Measurements from ENCODE around the gene CLEC2D.
"Not testable (repeated sequence)": the region's sequence is repeated elsewhere in the genome, so short reads cannot be mapped to it uniquely, and the experiment has no call there.

Gene CLEC2D

GRCh38 chr12:9701380-9702154, 32.1 kb downstream of the CLEC2D start:
- peak in 1 of 2 donors; percentile 20 for DNase-seq

- peak; percentile 50 to 71 for DNase-seq
Measured at GRCh38 chr12:9702255-9702654, 32.7 kb downstream of the CLEC2D start.

DNA sequence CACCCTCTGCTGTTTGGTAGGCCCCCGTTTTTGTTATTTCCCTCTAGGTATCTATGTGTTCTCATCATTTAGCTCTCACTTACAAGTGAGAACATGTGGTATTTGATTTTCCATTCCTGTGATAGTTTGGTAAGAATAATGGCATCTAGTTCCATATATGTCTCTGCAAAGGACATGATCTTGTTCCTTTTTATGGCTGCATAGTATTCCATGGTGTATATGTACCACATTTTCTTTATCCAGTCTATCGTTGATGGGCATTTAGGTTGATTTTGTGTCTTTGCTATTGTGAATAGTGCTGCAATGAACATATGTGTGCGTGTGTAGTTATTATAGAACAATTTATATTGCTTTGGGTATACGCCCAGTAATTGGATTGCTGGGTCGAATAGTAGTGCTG, 35.0 kb downstream of the CLEC2D start:
- not testable (repeated sequence) for DNase-seq

DNA sequence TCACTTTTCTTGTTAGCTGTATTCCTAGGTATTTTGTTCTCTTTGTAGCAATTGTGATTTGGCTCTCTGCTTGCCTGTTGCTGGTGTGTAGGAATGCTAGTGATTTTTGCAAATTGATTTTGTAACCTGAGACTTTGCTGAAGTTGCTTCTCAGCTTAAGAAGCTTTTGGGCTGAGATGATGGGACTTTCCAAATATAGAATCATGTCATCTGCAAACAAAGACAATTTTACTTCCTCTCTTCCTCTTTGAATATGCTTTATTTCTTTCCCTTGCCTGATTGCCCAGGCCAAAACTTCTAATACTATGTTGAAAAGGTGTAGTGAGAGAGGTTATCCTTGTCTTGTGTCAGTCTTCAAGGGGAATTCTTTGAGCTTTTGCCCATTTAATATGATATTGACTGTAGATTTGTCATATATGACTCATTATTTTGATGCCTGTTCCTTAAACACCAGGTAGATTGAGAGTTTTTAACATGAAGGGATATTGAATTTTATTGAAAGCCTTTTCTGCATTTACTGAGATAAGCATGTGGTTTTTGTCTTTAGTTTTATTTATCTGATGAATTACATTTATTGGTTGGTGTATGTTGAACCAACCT, 36.7 kb downstream of the CLEC2D start:
- DNase-seq = no peak

GRCh38 chr12:9707356-9707755, 37.8 kb downstream of the CLEC2D start:
- DNase-seq = no peak

GRCh38 chr12:9707864-9708808, 38.6 kb downstream of the CLEC2D start:
- DNase-seq = peak; percentile 74 to 81

DNA sequence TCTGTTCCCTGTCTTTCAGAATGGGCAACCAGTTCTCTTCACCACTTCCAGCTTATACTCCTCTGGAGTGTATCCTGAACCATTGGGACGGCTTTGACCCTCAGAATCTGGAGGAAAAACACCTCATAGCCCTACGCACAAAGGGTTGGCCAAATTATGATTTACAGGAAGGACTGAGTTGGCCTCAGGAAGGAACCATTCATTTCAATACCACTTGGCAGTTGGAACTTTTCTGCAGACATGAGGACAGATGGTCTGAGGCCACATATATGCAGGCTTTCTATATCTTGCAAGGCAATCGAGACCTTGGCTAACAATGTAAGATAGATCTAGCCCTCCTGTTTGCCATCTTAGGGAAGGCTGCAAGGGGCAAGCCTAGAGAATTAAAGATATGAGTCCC, 39.3 kb downstream of the CLEC2D start:
- DNase-seq = no peak

DNA sequence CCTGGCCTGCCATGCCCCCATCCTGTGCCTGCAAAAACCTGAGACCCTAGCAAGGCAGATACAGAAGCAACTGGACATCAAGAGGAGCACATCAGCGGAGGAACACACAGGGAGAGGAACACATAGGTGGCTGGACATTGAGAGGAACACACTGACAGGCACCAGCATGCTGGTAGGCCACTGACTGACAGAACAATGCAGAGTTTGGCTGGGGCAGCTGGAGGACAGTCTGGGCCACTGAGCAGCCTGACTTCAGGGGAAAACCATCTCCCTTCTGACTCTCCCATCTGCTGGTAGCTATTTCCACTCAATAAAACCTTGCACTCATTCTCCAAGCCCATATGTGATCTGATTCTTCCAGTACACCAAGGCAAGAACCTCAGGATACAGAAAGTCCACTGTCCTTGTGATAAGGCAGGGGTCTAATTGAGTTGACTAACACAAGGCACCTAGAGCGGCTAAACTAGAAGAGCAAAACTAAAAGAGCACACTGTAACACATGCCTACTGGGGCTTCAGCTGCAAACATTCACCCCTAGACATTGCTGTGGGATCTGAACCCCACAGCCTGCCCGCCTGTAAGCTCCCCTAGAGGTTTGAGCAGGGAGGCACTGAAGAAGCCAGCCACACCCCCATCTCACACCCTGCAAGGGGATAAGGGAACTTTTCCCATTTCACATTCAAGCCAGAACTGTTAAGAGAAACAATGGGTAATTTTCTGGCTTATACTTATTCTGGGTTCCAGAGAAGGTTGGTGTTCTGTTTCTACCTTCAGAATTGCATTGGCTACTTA, 41.3 kb downstream of the CLEC2D start:
- no peak for DNase-seq

GRCh38 chr12:9711664-9712063, 42.2 kb downstream of the CLEC2D start:
- no peak for DNase-seq

DNA sequence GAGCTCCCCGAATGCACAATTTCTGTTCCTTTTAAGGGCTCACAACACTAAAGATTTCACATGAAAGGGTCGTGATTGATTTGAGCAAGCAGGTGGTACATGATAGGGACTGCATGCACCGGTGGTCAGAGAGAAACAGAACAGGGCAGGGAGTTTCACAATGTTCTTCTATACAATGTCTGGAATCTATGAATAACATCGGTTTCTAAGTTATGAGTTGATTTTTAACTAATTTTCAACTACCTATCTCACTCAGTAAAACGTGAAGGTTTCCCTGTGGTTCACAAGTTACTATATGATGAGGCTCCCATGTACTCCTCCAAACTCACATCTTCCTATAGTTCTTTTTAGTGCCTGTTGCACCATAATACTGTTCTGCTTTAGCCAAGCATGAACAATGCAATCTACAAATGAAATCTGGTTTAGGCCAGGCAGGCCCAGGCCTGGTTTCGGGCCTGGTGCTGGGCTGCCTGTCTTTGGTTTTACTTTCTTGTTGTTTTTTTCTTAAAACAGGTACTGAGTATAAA, 43.6 kb downstream of the CLEC2D start:
- DNase-seq = not testable (repeated sequence)

DNA sequence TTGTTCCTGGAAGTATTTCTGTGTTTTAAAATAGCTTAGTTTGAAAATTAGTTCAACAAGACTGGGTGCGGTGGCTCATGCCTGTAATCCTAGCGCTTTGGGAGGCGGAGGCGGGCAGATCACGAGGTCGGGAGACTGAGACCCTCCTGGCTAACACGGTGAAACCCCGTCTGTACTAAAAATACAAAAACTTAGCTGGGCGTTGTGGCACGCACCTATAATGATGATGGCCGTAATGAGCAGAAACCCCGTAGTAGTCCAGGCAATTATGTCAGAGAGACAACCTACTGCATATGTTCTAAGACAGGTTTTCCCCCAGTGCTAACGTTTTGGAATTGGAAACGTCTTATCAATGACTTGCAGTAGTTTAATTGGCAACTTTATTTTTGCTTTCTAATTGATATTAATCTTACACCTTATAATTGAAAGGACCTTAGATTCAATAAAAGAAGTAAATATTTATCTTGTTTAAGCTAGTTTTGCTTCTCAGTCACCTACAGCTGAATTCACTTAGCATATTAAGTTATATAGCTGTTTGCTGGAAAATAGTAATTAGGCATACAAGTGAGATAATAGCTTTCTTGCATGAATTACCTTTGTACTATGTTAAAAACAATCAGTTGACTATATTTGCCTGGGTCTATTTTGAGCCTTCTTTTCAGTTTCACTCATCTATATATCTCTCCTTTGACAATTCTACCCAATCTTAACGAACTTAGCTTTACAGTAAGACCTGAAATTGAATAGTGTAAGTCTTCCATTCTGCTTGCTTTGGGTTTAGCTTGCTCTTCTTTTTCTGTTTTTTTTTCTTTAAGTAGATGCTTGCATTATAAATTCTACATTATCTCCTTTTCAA, 47.8 kb downstream of the CLEC2D start:
- DNase-seq = no peak

DNA sequence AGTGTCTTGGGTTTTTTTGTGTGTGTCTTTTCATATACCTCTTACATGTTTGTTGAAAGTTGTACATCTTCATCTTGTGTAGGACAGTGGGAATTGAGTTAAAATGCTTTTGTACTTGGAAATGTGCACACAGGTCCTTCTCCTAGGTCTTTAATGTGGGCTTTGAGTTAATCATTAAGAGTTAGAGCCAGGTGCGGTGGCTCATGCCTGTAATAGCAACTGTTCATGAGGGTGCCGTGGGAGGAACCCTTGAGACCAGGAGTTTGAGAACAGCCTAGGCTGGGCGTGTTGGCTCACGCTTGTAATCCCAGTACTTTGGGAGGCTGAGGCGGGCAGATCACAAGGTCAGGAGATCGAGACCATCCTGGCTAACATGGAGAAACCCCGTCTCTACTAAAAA, 49.5 kb downstream of the CLEC2D start:
- no peak for DNase-seq

DNA sequence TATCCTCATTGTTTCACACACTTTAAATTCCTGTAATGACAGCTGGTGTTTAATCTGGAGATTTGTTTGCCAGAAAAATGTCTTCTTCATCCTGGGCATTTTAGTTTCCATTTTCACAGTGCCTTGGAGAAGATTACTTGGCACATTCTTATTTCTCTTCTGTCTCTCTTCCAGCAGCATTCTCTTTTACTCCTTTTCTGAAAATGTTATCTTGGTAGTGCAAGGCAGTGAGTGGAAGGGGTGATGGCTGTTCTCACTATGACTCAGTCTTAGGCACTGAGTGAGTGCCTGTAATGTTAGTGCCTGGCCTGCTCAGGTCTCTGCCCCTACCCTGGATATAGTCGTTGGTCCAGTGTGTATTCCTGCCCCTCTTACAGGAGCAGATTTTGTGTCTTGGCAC, 50.3 kb downstream of the CLEC2D start:
- no peak for DNase-seq

DNA sequence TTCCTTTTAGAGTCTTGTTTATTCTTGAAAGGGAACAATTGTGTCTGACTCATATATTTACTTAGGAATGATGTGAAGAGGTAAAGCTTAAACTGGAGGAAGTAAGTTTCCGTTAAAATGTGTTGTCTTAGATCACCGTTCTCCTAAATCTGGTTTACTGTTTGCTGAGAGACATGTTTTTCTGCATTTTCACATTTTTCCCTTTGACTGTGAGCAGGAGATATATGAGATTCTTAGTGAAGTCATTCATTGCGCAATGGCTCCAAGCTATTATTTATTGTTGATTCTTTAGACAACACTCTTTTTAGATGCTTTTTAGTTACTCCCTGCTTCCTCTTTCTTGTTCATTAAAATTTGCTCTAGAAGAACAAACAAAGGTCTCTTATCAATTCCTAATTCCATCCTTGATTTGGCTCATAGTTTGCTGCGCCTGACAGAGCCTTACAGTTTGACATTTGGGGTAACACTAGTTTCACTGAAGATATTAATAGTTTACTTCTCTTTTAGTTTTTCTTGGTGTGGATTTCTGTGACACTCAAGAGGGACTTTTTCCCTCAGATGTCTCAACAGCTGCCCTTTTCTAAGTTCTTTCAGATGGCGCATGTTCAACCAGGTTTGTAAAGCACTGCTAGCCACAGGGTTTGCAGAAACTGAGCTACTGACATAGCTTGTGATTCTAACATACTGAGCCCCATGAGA, 52.0 kb downstream of the CLEC2D start:
- DNase-seq = peak in 1 of 2 donors; percentile 34

DNA sequence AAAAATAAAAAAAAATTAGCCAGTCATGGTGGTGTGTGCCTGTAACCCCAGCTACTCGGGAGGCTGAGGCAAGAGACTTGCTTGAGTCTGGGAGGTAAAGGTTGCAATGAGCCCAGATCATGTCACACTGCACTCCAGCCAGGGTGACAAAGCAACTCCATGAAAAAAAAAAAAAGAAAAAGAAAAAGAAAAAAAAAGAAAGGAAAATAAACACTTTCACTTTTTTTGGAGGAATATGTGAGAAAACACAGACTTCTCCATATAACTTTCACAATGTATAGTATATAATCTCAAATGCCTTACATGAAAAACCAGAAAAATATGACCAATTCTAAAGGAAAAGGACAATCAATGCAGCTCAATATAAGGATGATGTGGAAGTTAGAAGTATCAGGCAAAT, 54.5 kb downstream of the CLEC2D start:
- no peak for DNase-seq

DNA sequence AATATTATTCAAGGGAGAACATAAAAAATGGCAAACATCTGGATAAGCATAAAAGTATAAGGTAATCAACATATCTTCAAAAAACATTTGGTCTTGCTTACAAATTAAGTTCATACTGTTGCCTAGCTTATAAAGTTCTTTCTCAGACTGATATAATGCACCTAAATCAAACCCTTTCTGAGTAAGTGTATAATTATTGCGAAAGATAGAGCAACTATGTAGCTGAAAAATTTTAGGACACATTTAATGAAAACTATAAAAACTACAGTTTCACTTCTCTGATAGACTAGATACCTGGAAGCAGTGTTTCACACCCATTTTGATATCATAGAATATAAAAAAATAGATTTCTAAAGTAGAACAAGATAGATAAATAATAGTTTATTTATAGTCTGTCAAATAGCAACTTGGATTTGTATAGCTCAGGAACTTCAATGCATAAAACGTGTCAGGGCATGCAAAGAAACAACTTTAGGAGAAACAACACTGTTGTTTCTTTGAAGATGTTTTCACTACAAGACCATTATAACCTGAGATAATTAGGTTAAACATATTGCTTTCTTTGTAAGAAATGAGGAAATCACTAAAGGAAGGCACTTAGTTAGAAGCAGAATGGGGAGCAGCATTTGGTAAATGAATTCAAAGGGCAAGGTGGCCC, 55.8 kb downstream of the CLEC2D start:
- DNase-seq = no peak

DNA sequence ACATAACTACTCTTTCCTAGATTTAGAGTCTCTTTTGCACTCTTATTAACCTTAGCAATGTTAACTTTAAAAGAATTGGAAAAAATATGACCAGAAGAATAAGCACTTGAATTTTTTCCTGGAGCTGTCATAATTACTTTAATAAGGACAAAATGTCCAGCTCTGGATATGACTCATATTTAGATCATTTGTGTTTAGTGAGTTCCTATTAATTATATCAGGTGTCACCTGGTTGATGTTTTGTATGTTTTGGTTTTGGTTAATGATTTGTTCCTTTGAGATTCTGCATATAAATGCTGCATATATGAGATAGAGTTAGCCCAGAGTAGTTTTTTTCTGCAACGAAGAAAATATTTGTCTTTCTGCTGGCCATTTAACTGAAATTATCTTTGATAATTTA, 58.3 kb downstream of the CLEC2D start:
- no peak for DNase-seq

- DNase-seq = no peak
Measured at GRCh38 chr12:9729082-9729481, 59.6 kb downstream of the CLEC2D start.

- no peak for DNase-seq
Measured at GRCh38 chr12:9730011-9730410, 60.5 kb downstream of the CLEC2D start.

DNA sequence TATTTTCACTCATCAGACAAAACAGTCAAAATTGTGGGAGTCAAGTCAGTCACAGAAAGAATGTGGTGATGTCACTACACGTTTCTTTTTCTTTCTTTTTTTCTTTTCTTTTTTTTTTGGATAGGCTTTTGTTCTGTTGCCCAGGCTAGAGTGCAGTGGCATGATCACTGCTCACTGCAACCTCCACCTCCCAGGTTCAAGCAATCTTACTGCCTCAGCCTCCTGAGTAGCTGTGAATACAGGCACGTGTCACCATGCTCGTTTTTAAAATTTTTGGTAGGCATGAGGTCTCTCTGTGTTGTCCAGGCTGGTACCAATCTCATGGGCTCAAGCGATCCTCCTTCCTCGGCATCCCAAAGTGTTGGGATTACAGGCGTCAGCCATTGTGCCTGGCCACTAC, 61.1 kb downstream of the CLEC2D start:
- no peak for DNase-seq
